B cell (primary cell): Measurements from ENCODE around the gene SSPN.

ENCODE experiments used
- EZH2 ChIP-seq: IDR thresholded peaks from 2 replicates; pipeline ENCODE4 v1.6.1; 2012; ENCODE audit warnings: borderline replicate concordance, low read depth, mild to moderate bottlenecking, moderate library complexity, low read length; ENCODE audit not compliant: insufficient read depth, poor library complexity, severe bottlenecking
- TF ChIP-seq, protein P1 (sequence below): fragments of 200-600 bp; IDR thresholded peaks from one replicate; pipeline ENCODE4 v1.8.0; 2022; ENCODE audit warnings: antibody characterized with exemption, mild to moderate bottlenecking

DNA sequence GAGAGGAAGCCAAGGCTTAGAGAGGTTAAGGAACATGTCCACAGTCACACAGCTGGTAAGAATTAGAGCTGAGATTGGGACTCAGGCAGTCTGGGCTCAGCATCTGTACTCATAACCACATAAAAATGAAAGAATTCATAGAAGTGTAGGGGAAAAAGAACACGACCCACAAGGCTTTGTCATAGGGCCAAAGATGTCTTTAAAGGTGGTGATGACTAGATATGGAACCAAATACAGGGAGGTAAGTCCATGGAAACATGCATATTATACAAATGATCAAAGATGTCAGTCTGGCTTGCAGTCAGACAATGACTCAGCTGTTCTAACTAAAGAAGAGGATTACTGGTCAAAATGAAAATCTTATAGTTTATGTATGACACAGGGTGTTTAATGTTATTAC, 7.2 kb upstream of the SSPN start:
- TF ChIP-seq, protein P1, sequence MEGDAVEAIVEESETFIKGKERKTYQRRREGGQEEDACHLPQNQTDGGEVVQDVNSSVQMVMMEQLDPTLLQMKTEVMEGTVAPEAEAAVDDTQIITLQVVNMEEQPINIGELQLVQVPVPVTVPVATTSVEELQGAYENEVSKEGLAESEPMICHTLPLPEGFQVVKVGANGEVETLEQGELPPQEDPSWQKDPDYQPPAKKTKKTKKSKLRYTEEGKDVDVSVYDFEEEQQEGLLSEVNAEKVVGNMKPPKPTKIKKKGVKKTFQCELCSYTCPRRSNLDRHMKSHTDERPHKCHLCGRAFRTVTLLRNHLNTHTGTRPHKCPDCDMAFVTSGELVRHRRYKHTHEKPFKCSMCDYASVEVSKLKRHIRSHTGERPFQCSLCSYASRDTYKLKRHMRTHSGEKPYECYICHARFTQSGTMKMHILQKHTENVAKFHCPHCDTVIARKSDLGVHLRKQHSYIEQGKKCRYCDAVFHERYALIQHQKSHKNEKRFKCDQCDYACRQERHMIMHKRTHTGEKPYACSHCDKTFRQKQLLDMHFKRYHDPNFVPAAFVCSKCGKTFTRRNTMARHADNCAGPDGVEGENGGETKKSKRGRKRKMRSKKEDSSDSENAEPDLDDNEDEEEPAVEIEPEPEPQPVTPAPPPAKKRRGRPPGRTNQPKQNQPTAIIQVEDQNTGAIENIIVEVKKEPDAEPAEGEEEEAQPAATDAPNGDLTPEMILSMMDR, result no peak
- no peak for TF ChIP-seq EZH2
